HG02588 (cell line): ENCODE results near the gene ACKR3.

Source experiments
- ATAC-seq: cut with Tn5 transposase; IDR thresholded peaks from one replicate; pipeline ENCODE4 v1.9.1; 2021; ENCODE audit warnings: mild to moderate bottlenecking, moderate library complexity; ENCODE audit not compliant: unreplicated experiment

ACKR3 gene

GRCh38 chr2:236568068-236568921, 1.3 kb upstream of the ACKR3 start:
- no peak for ATAC-seq

GRCh38 chr2:236568922-236569572, 578 bp upstream of the ACKR3 start:
- ATAC-seq, result no peak

- ATAC-seq, result no peak
These were observed 650 bp downstream of the ACKR3 start for GRCh38 chr2:236570081-236570868.

GRCh38 chr2:236571145-236571544, 1.5 kb downstream of the ACKR3 start:
- no peak for ATAC-seq

- no peak for ATAC-seq
These were observed 2.9 kb downstream of the ACKR3 start for GRCh38 chr2:236572482-236572881.

GRCh38 chr2:236573066-236573929, 3.7 kb downstream of the ACKR3 start:
- ATAC-seq, result no peak

GRCh38 chr2:236574000-236574399, 4.4 kb downstream of the ACKR3 start:
- ATAC-seq, result no peak

- ATAC-seq, result no peak
These were observed 5.0 kb downstream of the ACKR3 start for GRCh38 chr2:236574424-236575145.

GRCh38 chr2:236575510-236575909, 5.9 kb downstream of the ACKR3 start:
- no peak for ATAC-seq

GRCh38 chr2:236576087-236576486, 6.5 kb downstream of the ACKR3 start:
- no peak for ATAC-seq

GRCh38 chr2:236576953-236577352, 7.3 kb downstream of the ACKR3 start:
- ATAC-seq, result no peak

- no peak for ATAC-seq
These were observed 8.1 kb downstream of the ACKR3 start for GRCh38 chr2:236577481-236578410.

GRCh38 chr2:236578411-236578846, 8.8 kb downstream of the ACKR3 start:
- no peak for ATAC-seq

- no peak for ATAC-seq
These were observed 9.6 kb downstream of the ACKR3 start for GRCh38 chr2:236579048-236579745.

- ATAC-seq, result no peak
These were observed 10.2 kb downstream of the ACKR3 start for GRCh38 chr2:236579746-236580315.

GRCh38 chr2:236580746-236581355, 11.2 kb downstream of the ACKR3 start:
- ATAC-seq, result no peak

GRCh38 chr2:236581546-236581945, 11.9 kb downstream of the ACKR3 start:
- no peak for ATAC-seq
